Kidney (tissue), 14 donors: ENCODE measurements around the gene SNX32. TPM values are rescaled to one million over a fixed set of nuclear protein-coding genes. Genes with fewer than 3 reads are reported as not detected.

ENCODE experiments used
- DNase-seq, 5 donors: peaks; one replicate each; pipeline ENCODE4 v3.0.0-alpha.2; 2013 to 2020
- FAIRE-seq: peaks from 2 replicates; lab custom pipeline; 2012; peaks lifted over from hg19 to GRCh38; lab: Jason Lieb, UNC
- H3K27ac ChIP-seq, 2 donors: one replicate each; pipeline ENCODE4 v1.7.0; 2013; ENCODE audit warnings: low read depth in 2 of 2, low read length in 2 of 2, inconsistent platforms in 1 of 2
- H3K27me3 ChIP-seq: one replicate; pipeline ENCODE4 v1.7.1; 2013; ENCODE audit warnings: low read length, inconsistent platforms; ENCODE audit not compliant: control insufficient read depth, insufficient read depth
- H3K36me3 ChIP-seq, 3 donors: one replicate each; pipeline versions ENCODE4 v1.7.0 to v1.7.1; 2013; ENCODE audit warnings: low read length in 3 of 3, control low read depth in 1 of 3, inconsistent platforms in 1 of 3; ENCODE audit not compliant: insufficient read depth in 3 of 3, control insufficient read depth in 2 of 3
- H3K4me1 ChIP-seq, 3 donors: one replicate each; pipeline versions ENCODE4 v1.7.0 to v1.7.1; 2013; ENCODE audit warnings: low read length in 3 of 3, inconsistent platforms in 1 of 3, low read depth in 1 of 3; ENCODE audit not compliant: control insufficient read depth in 2 of 3, insufficient read depth in 2 of 3
- H3K4me3 ChIP-seq, 3 donors: one replicate each; pipeline versions ENCODE4 v1.7.0 to v1.8.1; 2013; ENCODE audit warnings: low read length in 3 of 3, control low read depth in 1 of 3, inconsistent platforms in 1 of 3
- H3K9ac ChIP-seq, 3 donors: one replicate each; pipeline versions ENCODE4 v1.7.0 to v1.7.1; 2013; ENCODE audit warnings: low read length in 3 of 3, control low read depth in 1 of 3, inconsistent platforms in 1 of 3
- H3K9me3 ChIP-seq, 3 donors: one replicate each; pipeline versions ENCODE4 v1.7.0 to v1.7.1; 2013; ENCODE audit warnings: low read length in 3 of 3, control low read depth in 1 of 3, inconsistent platforms in 1 of 3; ENCODE audit not compliant: control insufficient read depth in 2 of 3, insufficient read depth in 1 of 3
- CTCF ChIP-seq: IDR thresholded peaks from 3 replicates; pipeline ENCODE4 v1.5.1; 2012; ENCODE audit warnings: mild to moderate bottlenecking, moderate library complexity, borderline replicate concordance; ENCODE audit not compliant: insufficient read depth; ENCODE audit errors: extremely low read depth
- intact Hi-C: fragments of 100-400 bp; cut with DNase I; formaldehyde crosslinking; loops from one replicate; pipeline ENCODE4 v1.11.1; 2022
- polyA plus RNA-seq: library from polyadenylated mRNA; stranded (reverse); fragments of 350-450 nt; fragmentation: Illumina TruSeq; extraction: RNeasy Lipid Tissue Mini Kit (QIAGEN cat#74804); gene quantifications from one replicate; pipeline ENCODE4 v1.2.3, GENCODE V29; 2014; ENCODE audit warnings: low read depth, low replicate concordance; ENCODE audit not compliant: insufficient read depth
- total RNA-seq: library from RNA; stranded (reverse); fragmentation: NEBNext Ultra II Directional; extraction: Animal tissue kit (Norgen Biotek cat#: 25700); gene quantifications from one replicate; pipeline ENCODE4 v1.2.1, GENCODE V29; 2021
- donor health status: control.
- donor health status: control.
- donor health status: control.
- donor health status: control.
- donor health status: control.
- donor health status: DM: yes; HTN: yes; CAD: no.
- donor health status: Normal renal cell carcinoma (clear cell type).

SNX32 gene
- total and polyA plus RNA-seq, 2 donors from 2014 or later = 0.43 to 1.0 TPM

GRCh38 chr11:65851083-65851579 lies 17.4 kb downstream of the SNX32 start:
- no peak overlapping the region for H3K4me3 ChIP-seq
- no peak overlapping the region for H3K27ac ChIP-seq
- intact Hi-C loops = no loop called here
- no peak overlapping the region for H3K9ac ChIP-seq
- FAIRE-seq = no peak
- DNase-seq = peak in 3 of 5 donors; percentile 12 to 54 (median 16)
- H3K36me3 ChIP-seq = peaks cover 11 to 26% (median 24%) of the 10 kb centered on the region in 3 donors
- H3K9me3 ChIP-seq = peaks cover 0 to 6% (median 0%) of the 10 kb centered on the region in 3 donors
- H3K4me1 ChIP-seq = peaks cover 0 to 8% (median 3%) of the 10 kb centered on the region in 3 donors
- H3K27me3 ChIP-seq = no peaks in the 10 kb centered on the region
- TF ChIP-seq CTCF = no peak

GRCh38 chr11:65851811-65852507 lies 18.2 kb downstream of the SNX32 start:
- peaks cover 11 to 26% (median 24%) of the 10 kb centered on the region in 3 donors for H3K36me3 ChIP-seq
- no peaks in the 10 kb centered on the region for H3K27me3 ChIP-seq
- peaks cover 0 to 6% (median 0%) of the 10 kb centered on the region in 3 donors for H3K9me3 ChIP-seq
- no peak overlapping the region for H3K4me3 ChIP-seq
- intact Hi-C loops = no loop called here
- H3K4me1 ChIP-seq = peaks cover 0 to 14% (median 9%) of the 10 kb centered on the region in 3 donors
- no peak overlapping the region for H3K27ac ChIP-seq
- FAIRE-seq (no peak), DNase-seq (peak in 1 of 5 donors; percentile 7)
- TF ChIP-seq CTCF = no peak
- no peak overlapping the region for H3K9ac ChIP-seq

GRCh38 chr11:65852508-65853245 lies 18.9 kb downstream of the SNX32 start:
- H3K27me3 ChIP-seq = no peaks in the 10 kb centered on the region
- H3K9ac ChIP-seq = no peak overlapping the region
- no peak for FAIRE-seq

More at GRCh38 chr11:65852508-65853245, 18.9 kb downstream of the SNX32 start:
- peak in 2 of 5 donors; percentile 7 to 80 for DNase-seq
- no peak overlapping the region for H3K4me3 ChIP-seq
- TF ChIP-seq CTCF = no peak
- no peak overlapping the region for H3K27ac ChIP-seq
- H3K4me1 ChIP-seq = peaks cover 0 to 14% (median 9%) of the 10 kb centered on the region in 3 donors
- H3K36me3 ChIP-seq = peaks cover 11 to 26% (median 24%) of the 10 kb centered on the region in 3 donors
- intact Hi-C loops = no loop called here
- H3K9me3 ChIP-seq = peaks cover 0 to 6% (median 0%) of the 10 kb centered on the region in 3 donors
